Brain microvascular endothelial cell (primary cell): ENCODE measurements around the gene GCNT1.

Experiments
- DNase-seq: peaks from one replicate; pipeline ENCODE4 v3.0.0-alpha.2; 2020
- H3K27ac ChIP-seq: fragments of 250-450 bp; sonication (Bioruptor Pico); 2 replicates; pipeline ENCODE4 v1.5.1; 2020; ENCODE audit warnings: mild to moderate bottlenecking, moderate library complexity
- H3K27me3 ChIP-seq: fragments of 250-450 bp; sonication (Bioruptor Pico); replicated peaks from 2 replicates; pipeline ENCODE4 v1.5.1; 2020; ENCODE audit warnings: mild to moderate bottlenecking
- H3K36me3 ChIP-seq: fragments of 250-450 bp; sonication (Bioruptor Pico); replicated peaks from 2 replicates; pipeline ENCODE4 v1.5.1; 2020; ENCODE audit warnings: mild to moderate bottlenecking
- H3K4me3 ChIP-seq: 2 replicates; pipeline ENCODE4 v1.5.1; 2011; ENCODE audit warnings: low read depth, mild to moderate bottlenecking, control low read depth, low read length, moderate library complexity
- in situ Hi-C: cut with HindIII; loops from 2 replicates; pipeline ENCODE4 v1.10.0; 2017; ENCODE audit warnings: low sequenced_read_pairs, low pct_ligation_motif_present
- TF ChIP-seq, protein P1 (sequence below): IDR thresholded peaks from 2 replicates; pipeline ENCODE4 v1.5.1; 2011; ENCODE audit warnings: low read depth, mild to moderate bottlenecking, moderate library complexity, low read length, control low read depth, inconsistent platforms; ENCODE audit errors: missing control alignments

The GCNT1 gene

DNA sequence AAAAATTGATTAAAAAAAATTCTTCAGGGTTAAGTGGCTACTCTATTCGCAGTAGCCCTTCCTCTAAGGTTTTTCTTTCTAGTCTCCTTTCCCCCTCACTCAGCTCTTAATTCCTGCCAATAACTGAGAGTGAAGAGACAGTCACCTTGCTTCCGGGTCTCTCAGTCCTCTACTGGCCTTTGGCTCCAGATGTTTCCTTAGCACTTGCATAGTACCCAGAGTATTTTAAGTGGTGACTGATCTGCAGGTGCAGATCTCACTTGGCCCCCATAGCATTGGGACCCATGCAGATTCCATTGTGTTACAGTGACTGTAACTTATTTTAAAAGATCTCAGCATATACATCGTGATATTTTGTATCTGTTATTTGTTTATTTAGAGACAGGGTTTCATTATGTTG, 66.2 kb downstream of the GCNT1 start:
- no peaks in the 10 kb centered on the region for H3K36me3 ChIP-seq
- DNase-seq, result no peak
- TF ChIP-seq, protein P1, sequence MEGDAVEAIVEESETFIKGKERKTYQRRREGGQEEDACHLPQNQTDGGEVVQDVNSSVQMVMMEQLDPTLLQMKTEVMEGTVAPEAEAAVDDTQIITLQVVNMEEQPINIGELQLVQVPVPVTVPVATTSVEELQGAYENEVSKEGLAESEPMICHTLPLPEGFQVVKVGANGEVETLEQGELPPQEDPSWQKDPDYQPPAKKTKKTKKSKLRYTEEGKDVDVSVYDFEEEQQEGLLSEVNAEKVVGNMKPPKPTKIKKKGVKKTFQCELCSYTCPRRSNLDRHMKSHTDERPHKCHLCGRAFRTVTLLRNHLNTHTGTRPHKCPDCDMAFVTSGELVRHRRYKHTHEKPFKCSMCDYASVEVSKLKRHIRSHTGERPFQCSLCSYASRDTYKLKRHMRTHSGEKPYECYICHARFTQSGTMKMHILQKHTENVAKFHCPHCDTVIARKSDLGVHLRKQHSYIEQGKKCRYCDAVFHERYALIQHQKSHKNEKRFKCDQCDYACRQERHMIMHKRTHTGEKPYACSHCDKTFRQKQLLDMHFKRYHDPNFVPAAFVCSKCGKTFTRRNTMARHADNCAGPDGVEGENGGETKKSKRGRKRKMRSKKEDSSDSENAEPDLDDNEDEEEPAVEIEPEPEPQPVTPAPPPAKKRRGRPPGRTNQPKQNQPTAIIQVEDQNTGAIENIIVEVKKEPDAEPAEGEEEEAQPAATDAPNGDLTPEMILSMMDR, result no peak
- H3K27me3 ChIP-seq, result no peaks in the 10 kb centered on the region
- H3K4me3 ChIP-seq, result no peak overlapping the region
- in situ Hi-C loops, result no loop called here
- no peak overlapping the region for H3K27ac ChIP-seq

DNA sequence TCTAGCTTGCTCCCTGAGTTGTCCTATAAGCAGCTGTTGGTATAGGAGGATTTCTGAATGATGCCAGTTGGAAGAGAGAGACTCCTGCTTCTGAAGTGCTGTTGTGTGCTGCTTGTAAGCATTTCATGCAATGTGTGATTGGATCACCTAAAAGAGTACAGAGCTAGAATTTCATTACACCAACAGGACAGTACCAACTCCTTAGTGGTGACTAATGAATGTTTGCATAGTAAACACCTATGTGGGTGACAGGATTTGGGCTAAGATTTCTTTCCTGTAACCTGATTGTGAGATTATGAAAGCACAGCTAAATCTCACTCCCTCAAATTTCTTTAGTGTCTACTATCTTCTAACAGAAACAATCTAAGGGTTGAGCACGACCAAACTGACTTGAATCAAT, 67.0 kb downstream of the GCNT1 start:
- no peak overlapping the region for H3K4me3 ChIP-seq
- in situ Hi-C loops, result no loop called here
- no peak overlapping the region for H3K27ac ChIP-seq
- no peak for DNase-seq
- H3K36me3 ChIP-seq, result no peaks in the 10 kb centered on the region
- TF ChIP-seq, protein P1, result no peak
- H3K27me3 ChIP-seq, result no peaks in the 10 kb centered on the region

DNA sequence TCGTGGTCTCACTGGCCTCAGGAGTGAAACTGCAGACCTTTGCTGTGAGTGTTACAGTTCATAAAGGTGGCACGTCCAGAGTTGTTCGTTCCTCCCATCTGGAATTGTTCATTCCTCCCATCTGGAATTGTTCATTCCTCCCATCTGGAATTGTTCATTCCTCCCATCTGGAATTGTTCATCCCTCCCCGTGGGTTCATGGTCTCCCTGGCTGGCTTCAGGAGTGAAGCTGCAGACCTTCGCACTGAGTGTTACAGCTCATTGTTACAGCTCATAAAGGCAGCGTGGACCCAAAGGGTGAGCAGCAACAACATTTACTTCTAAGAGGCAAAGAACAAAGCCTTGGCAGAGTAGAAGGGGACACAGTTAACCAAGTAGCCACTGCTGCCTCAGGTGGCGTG, 69.1 kb downstream of the GCNT1 start:
- no peaks in the 10 kb centered on the region for H3K27me3 ChIP-seq
- DNase-seq, result no peak
- H3K36me3 ChIP-seq, result no peaks in the 10 kb centered on the region
- no peak overlapping the region for H3K27ac ChIP-seq
- H3K4me3 ChIP-seq, result no peak overlapping the region
- TF ChIP-seq, protein P1, result no peak
- in situ Hi-C loops, result no loop called here

DNA sequence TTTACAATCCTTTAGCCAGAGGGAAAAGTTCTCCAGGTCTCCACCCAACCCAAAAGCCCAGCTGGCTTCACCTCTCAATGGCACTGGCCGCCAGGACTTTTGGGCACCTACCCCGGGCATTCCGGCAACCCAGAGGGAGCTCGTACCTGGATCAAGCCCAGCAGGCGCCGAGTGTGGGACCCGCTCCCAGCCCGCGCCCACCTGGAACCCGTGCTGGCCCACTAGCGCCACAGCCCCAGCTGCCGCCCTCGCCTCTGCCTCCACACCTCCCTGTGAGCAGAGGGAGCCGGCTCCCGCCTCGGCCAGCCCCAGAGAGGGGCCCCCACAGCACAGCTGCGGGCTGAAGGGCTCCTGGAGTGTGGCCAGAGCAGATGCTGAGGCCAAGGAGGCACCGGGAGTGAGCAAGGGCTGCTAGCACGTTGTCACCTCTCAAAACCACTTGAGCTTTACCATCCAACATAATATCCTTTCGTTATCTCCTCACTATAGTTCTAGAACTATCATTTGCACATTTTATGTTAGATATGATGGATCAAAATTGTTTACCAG, 69.7 kb downstream of the GCNT1 start:
- DNase-seq, result no peak
- TF ChIP-seq, protein P1, result no peak
- no peak overlapping the region for H3K4me3 ChIP-seq
- H3K27ac ChIP-seq, result no peak overlapping the region
- H3K27me3 ChIP-seq, result no peaks in the 10 kb centered on the region
- no peaks in the 10 kb centered on the region for H3K36me3 ChIP-seq
- in situ Hi-C loops, result no loop called here

DNA sequence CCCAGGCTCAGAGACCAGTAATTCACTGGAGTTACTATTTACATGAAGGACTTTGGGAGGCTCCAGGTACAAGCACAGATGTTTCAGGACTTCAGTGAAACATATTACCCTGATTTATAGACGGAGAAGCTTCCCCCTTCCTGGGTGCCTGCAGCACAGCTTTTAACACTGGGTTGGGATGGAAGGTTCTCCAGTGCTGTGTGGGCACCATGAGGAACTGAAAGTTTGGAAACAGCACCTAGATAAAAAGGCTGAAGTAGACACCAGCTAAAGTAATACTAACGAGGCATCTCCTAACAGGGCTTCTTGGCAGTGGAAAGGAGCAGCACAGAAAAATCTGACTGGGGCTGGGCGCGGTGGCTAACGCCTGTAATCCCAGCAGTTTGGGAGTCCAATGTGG, 70.7 kb downstream of the GCNT1 start:
- no peaks in the 10 kb centered on the region for H3K36me3 ChIP-seq
- in situ Hi-C loops, result no loop called here
- no peak overlapping the region for H3K4me3 ChIP-seq
- H3K27ac ChIP-seq, result no peak overlapping the region
- no peaks in the 10 kb centered on the region for H3K27me3 ChIP-seq
- TF ChIP-seq, protein P1, result no peak
- no peak for DNase-seq

DNA sequence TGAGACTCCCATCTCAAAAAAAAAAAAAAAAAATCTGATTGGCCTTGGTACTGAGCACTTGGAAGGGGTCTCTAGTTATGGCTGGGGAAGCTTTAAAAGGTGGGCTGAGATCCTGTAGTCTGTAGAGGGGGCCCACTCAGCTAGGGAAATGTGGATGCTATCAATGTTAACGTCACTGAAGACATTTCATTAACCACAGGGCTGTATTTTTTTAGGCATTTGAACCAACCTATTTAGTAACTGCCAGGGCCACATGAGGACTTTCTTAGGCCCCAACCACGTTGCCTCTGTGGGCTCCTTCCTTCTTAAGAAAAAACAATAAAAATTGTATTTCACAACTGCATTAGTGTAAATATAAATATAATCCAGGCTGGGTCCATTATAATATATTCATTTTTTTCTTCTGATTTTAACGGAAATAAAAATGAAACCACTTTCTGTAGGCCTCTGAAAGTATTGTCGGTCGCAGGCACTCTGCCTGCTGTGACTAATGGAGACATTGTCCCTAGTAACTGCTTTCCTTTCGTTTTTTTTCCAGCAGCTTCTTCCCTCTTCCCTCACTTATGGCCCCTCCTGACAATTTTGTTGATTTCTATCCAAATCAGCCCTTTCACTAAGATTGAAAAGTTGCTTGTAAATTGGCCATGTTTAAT, 71.6 kb downstream of the GCNT1 start:
- Histone ChIP-seq H3K36me3 (no peaks in the 10 kb centered on the region), H3K27me3 (no peaks in the 10 kb centered on the region), H3K27ac (no peak overlapping the region), H3K4me3 (no peak overlapping the region)
- TF ChIP-seq, protein P1, result no peak
- DNase-seq, result no peak
- in situ Hi-C loops, result no loop called here
